NOMO-1 (cell line): ENCODE data around the gene TAF9.
"Not testable (repeated sequence)": the region's sequence is repeated elsewhere in the genome, so short reads cannot be mapped to it uniquely, and the experiment has no call there.

ENCODE experiments used
- DNase-seq, 2 experiments: peaks; one replicate each; lab custom pipeline; 2025; ENCODE audit not compliant: unreplicated experiment in 2 of 2; lab: John Stamatoyannopoulos, UW

TAF9 gene

GRCh38 chr5:69341520-69342161 lies 27.7 kb downstream of the TAF9 start:
- DNase-seq, result no peak

- DNase-seq, result peak; percentile 54 to 56
Observed at GRCh38 chr5:69335341-69335935, 33.9 kb downstream of the TAF9 start.

- DNase-seq, result peak; percentile 65 to 85
Observed at GRCh38 chr5:69334793-69335268, 34.5 kb downstream of the TAF9 start.

- not testable (repeated sequence) for DNase-seq
Observed at GRCh38 chr5:69333668-69334315, 35.5 kb downstream of the TAF9 start.

GRCh38 chr5:69331528-69332445 lies 37.5 kb downstream of the TAF9 start:
- DNase-seq, result peak; percentile 19 to 60

- no peak for DNase-seq
Observed at GRCh38 chr5:69329905-69330489, 39.3 kb downstream of the TAF9 start.

- no peak for DNase-seq
Observed at GRCh38 chr5:69326365-69326764, 43.0 kb downstream of the TAF9 start.

GRCh38 chr5:69317391-69317790 lies 51.9 kb downstream of the TAF9 start:
- DNase-seq, result peak; percentile 33 to 74

- no peak for DNase-seq
Observed at GRCh38 chr5:69315972-69316371, 53.3 kb downstream of the TAF9 start.
